Middle frontal gyrus (tissue), 1 donor: Measurements from ENCODE around the gene SF1.

Experiments
- DNase-seq: peaks from one replicate; pipeline ENCODE4 v3.0.0-alpha.2; 2015; ENCODE audit warnings: low spot score; ENCODE audit errors: extremely low spot score

Gene SF1

DNA sequence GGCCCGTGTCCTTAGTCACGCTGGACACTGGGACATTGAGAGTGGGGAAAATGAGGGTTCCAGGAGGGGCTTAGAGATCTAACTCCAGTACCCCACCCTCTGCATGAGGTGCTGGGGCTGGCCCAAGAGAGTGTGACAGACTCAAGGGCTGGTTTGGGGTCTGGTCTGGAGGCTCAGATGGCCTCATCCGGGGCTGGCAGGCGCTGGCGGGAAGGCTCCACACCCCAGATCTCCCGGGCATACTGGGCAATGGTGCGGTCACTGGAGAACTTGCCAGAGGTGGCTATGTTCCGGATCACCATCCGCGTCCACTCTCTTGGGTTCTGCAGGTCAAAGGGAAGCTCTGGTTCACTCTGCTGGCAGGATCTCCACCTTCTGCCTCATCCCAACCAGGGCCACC, 31.9 kb downstream of the SF1 start:
- no peak for DNase-seq

DNA sequence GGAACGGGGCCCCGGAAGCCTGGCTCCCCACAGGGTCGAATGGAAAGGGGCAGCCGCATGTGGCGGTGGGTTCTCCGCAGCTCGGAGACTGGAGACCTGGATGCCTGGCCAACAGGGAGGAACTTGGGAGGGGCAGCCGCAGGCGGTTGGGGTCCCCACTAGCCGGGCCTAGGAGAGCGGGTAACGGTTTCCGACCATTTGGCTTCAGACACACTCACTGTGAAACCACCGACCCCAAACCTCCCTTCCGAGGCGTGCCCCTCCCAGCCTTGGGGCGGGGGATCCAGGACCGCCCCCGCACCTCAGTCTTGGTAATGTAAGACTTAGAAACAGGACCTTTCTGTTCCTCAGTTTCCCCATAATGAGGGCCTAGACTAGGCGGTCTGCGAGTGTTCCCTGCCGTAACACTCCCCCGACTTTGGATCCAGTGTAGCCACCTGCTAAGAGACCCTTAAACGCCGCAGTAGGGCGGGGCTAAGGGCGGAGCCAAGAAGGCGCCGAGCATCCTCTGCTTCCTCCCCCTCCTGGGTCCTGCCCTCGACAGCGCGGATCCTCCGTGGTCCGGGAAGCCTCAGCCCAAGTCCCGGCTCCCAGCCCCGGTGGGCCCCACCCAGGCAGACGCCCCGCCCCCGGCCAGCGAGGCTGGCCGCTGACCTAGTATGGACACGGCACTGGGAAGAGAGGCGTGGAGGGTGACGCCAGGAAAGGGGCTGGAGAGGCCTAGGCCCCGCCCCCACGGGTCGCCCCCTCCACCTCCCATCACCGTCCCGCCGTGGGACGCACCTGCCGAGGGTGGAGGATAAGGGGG, 32.6 kb downstream of the SF1 start:
- no peak for DNase-seq

DNA sequence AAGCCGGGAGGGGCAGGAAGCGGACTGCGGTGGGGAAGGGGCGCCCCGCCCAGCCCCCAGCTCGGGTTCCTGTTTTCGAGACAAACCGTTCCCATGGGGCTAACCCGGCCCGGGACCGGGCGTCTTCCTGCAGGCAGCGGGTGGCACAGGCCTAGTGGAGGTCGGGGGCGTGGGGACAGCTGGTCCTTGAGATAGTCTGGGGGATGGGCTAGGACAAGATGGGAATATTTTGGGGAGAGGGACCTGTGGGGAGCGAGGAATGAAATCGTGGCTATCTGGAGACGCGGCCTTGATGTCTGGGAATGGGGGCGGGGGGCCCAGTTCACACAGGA, 33.2 kb downstream of the SF1 start:
- DNase-seq, result no peak

DNA sequence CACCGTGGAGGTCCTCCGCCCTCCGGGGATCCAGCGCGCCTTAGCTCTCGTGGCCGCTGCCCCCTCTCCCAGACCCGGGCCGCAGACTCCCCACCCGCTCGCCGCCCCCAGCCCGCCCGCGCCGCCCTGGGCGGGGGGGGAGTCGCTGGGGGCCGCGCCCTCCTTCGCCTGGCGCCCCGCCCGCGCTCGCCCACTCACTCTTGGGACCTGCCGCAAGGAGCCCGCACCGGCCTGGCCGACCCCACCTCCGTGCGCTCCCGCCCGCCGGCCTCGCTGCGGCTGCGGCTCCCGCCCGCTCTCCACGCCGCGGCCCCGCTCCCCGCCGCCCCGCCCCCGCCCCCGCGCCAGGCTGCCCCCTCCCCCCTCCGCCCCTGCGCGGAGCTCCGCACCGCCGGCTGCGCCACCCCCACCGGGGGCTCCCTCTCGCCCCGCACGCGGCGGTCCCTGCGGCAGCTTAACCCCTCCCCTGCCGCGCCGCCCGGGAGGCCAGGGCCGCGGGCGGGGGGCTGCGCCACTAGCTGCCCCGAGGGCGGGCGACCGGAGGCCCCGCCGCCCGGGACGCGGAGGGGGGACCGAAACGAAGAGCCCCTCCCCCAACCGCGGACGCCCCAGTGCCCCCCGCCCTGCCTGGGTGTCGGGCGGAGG, 33.7 kb downstream of the SF1 start:
- DNase-seq, result no peak

DNA sequence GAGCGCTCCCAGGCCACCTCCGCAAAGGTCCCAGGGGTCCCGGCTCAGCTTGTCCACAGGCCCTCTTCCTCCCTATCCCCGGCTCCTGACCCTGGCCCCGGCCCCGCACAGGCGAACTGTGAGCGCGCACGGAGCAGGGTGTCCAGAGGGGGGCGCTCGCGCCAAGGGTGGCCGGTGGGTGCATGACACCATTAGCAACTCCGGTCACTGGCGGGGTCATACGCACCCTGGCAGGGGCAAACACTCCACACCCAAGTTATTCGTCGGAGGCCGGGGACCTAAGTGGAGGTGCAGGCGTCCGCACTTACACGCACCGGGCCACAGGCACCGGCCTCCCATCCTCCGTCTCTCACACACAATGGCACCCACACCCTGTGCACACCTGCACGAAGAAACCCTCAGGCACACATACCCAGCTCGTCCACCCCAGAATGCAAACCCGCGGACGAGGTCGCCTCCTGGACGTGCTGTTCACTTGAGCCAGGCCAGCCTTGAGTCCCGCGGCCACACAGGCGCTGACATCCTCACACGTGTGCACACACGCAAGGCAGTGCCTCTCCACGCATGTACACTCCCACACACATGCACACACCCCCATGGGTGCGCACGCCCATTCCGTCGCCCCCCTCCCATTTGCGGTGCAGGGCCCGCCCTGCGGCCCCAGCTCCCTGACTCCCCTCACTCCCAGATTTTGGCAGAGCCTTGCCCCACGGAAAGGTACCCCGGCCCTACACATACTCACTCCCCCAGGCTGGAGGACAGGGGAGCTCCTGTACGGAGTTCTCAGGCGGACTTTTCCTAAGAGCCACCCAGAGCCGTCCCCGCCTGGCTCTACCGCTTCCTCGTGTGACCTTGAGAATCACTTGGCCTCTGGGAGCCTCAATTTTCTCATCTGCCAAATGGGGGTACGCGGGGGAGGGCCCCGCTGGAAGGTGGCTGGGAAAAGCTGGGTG, 34.5 kb downstream of the SF1 start, which contains the start of gene RASGRP2:
Gene RASGRP2 (minus strand): TSS at position 552 of the 953 bp plus-strand sequence. CDS start 1,276 bp downstream, outside the sequence.
- no peak for DNase-seq

DNA sequence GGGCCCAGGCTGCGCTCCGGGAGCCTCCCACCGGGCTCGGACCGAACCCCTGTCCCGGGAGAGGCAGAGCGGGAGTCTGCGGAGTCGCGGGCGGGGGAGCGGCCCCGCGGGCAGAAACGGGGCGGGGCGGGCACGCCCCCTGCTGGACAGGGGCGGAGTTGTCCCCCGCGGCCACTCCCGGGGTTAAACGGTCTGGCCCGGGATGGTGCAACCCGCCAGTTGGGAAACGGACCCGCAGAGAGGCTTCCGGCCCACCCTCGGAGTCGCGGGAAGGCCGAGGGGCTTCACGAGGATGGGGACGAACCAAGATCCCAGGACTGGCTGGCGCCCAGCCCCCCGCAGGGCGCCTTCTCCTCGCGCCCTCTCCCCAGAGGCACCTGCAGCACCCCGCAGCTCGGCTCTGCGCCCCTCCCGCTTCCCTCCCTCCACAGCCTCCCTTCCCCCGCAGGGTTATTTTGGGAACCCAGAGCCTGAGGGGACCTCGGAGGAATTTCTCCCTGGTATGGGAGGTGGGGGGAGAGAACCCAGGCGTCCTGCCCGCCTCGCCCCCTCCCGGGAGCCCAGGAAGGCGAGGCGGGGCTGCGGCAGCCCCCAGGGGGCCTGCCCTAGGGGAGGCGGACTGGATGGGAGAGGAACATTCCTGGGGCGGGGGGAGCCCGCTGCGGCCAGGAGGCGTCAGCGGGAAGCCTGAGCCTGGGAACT, 35.3 kb downstream of the SF1 start:
- no peak for DNase-seq

DNA sequence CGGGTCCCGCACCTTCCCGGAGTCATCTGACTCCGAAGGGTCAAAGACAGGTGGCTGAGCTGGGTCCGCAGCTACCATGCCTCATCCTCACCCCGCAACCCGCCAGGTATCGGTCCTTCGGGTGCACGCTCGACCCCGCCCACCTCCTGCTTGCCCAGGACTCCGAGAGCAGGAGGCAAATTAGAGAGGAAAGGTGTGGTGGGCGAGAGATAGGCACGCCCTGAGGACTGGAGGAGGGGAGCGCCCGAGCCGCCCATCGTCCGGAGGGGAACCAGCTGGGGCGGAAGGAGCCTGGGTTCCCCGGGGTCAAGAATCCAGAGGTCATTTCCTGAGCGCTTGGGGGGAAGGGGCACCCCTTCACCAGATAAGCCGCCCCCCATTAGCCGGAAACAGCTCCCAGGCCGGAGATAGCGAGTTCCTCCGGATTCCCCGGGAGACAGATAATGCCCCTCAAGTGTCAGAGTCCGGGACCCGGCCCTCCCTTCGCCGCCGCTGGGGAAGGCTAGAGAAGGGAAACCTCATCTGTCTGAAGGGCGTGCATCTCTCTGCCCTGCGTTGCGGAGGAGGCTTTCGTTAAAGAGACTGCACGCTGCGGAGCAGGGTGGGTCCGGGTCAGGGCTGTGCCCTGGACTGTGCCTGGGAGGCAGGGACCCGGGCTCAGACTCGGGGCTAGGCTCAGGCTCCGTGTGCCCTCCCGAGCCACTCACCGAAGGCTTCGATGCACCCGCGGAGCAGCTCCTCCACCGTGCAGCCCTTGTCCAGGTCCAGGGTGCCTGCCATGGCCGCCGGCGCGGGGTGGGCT, 36.1 kb downstream of the SF1 start:
- DNase-seq, result no peak

DNA sequence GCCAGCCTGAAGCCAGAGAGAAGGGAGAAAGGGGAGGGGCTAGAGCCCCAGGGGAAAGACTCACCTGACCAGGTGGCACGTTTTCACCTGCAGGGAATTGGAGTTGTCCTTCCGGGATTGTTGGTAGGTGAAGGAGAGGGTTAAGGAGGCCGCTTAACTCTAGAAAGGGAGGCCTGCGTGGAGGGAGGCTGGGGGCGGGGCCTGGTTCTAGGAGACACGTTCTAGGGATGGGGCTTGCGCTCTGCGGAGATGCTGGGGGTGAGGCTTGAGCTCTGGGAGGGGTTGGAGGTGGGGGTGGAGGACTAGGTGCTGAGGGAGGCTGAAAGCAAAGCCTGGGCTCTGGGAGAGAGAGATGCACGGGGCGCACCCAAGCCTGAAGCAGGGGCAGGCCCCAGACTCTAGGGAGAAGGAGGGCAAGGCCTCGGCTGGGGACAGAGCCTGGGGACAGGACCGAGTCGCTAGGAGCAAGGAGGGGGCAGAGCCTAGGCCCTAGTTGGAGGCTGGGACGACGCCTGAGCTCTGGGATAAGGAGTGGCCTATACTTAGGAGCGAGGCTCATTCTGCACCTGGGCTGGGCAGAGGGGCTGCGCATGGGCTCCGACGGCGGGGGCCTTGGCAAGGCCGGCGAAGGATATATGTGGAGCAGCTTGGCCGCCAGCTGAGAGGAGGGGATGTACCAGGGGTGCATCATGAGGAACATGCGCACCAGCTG, 36.8 kb downstream of the SF1 start:
- no peak for DNase-seq

DNA sequence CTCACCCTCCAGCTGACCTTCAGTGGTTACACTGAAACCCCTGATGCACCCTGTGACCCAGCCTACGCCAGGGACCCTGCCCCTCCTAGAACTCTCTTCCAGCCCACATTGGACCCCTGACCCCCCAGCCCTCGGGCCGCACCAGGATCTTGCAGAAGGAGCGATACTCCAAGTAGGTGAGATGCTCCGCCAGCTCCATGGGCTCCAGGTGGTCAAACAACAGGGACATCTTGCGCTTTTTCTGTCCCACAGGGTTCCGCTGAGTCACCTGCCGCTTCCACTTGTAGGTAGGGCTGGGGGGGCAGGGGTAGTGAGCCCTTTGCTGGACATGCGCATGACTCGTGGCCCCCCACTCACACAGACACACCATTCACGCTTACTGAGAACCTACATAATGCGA, 38.5 kb downstream of the SF1 start:
- DNase-seq, result no peak

DNA sequence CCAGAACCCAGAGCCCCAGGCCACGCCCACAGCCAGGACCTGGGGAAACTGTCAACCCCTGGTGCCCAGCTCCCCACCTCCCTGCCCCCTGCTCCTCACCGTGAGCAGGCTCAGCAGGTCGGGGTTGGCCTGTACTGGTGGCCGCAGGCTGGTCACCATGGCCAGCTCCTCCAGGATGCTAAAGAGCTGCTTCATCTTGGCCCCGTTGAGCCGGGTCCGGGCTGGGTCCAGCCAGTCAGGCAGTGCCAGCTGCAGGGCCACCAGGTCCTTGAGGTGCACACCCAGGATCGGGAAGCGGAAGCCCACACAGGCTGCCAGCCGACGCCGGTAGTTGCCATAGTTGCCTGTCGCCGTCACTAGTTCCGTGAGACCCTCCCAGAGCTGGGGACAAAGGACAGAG, 41.7 kb downstream of the SF1 start:
- no peak for DNase-seq

DNA sequence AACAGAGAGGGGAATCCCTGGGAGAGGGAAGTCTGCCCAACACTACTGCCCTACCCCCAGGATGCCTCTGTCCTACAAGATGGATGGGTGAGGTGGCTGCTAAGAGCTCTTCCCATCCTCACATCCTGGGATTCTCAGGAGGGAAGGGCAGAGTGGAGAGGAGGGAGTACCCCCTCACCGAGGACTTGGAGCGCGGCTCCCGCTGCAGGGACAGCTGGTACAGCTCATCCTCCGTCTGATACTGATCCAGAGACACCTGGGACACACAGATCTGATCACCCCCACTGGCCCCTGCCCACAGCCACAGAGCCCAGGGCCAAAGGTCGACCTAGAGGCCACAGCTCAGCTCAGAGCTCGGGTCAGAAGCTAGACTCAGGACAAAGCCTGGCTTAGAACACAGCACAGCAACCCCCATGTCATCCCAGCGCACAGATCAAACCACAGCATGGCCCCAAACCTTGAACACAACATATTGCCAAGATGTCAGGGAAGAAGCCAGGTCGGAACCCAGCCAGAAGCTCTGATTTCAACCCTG, 42.5 kb downstream of the SF1 start:
- no peak for DNase-seq

DNA sequence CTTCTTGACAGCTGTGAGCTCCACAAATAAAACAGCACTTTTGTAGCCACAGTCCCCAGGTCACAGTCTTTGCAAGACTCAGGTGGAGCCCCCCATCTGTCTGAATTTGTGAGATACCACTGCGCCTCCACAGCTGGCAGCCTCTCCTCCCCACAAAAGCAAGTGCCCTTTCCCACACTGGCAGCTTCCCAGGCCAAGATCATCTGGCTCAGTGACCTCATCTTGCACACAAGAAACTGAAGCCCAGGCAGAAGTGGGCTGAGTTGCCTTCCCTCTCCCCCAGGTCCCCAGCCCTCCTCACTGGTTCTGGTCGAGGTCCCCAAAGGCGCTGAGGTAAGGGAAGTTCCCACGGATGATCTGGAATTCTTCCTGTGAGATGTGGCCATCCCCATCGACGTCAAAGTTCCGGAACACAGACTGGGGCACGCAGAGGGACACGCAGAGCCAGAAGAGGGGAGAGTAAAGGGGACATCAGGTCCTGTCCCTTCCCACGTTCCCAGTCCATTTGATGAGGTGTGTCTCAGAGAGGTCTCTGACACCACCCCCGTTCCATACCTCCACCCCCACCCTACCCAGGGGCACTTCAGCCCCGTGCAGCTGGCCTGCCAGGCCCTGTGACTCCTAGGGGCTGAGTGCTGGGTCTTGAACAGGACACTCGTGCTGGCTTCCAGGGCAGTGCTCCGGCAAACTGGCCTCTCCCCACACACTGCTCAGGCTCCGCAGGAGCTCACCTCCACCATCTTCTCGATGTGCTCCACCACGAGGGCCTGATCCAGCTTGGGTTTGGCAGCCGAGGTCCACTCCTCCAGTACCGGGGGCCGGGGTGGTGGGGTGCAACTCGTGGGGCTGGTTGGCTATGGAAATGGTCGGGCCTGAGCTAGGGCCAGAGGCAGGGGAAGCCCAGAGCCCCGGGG, 43.3 kb downstream of the SF1 start:
- DNase-seq, result no peak

DNA sequence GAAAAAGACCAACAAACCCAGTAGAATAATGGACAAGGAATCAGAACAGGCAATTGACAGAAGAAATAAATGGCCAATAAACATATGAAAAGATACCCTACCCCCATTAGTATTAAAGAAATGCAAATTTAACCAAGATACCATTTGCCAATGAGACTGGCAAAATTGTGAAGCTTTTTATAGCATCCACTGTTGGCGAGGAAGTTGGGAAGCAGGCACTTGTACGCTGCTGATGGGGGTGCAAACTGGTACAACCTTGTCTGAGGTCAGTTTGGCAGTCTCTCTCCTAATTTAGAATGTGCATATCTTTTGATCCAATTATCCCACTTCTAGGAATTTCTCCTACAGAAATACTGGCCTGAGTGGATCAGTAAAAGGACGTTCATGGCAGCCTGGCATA, 46.7 kb downstream of the SF1 start:
- DNase-seq, result no peak

DNA sequence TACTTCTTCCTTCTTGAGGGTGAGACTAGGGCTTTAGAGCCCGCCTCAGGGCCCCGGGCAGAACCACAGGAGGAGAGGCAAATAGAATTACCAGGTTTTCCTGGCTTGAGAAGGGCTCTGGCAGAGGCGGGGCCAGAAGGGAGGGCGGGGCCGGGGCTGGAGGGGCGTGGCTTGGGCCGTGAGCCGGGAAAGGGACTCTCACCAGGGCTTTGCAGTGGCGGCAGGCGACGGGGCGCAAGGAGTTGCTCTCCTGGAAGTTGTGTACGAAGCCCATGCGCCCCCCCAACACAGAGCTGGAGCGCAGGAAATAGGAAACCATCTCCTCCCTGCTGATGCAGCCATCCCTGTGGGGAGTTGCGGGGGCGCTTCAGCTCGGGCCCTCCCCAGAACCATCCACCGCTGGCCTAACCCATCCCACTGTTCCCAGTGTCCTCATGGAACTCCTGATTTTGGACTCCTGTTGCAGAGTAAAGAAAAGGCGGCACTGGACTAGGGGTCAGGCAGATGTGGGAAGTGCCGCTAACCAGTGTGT, 48.4 kb downstream of the SF1 start:
- no peak for DNase-seq

DNA sequence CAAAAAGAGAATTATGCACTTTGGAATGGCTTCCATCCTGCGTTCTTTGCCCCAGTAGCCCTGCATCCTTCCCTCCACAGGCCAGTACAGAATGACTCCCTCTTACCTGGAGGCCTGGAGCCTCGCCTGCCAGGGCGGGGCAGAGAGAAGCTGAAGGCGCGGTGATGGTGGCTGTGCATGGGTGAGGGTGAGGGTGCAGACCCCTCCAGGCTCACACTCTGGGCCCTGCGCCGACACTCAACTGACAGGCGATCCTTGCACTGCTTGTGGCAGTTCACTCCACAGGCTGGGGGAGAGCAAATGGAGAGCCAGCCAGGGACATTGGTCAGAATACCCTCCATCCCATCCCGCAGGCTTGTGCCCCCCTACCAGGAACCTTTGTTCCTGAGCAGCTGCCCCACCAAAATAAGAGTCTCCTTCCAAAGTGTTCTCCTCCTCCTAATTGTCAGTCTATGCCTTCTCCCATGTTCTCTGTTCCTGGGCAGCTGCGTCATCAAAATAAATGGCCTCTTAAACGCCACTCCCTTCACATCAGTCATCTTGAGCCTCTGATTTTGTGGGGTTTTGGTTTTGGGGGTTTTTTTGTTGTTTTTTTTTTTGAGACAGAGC, 49.5 kb downstream of the SF1 start:
- no peak for DNase-seq

DNA sequence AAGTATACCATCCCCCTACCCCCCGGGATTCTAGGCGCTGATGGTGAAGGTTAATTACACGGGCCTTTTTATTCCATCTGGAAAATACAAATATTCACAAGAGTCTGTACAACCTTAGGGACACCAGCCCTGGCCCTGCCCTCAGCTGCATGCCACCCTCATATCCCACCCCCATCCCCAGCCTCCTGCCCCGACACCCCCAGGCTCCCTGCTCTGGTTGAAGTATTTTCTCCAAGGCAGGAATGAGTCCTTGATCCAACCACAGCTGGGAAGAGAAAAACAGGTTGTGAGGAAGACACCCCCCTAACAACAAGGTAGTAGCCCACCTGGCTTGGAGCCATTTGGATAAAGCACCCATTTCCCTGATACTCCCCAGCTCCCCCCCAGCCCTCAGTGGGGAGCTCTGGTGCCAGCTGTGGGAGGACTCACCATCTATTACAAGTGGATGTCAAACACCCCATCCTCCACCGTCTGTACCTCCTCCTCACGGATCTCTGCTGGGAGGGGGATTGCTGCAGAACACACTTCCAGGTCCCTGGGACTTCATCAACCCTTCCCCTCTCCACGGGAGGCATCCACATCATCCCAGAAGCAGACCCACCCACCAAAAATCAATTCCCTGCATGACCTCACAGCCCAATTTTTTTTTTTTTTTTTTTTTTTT, 51.3 kb downstream of the SF1 start:
- no peak for DNase-seq

DNA sequence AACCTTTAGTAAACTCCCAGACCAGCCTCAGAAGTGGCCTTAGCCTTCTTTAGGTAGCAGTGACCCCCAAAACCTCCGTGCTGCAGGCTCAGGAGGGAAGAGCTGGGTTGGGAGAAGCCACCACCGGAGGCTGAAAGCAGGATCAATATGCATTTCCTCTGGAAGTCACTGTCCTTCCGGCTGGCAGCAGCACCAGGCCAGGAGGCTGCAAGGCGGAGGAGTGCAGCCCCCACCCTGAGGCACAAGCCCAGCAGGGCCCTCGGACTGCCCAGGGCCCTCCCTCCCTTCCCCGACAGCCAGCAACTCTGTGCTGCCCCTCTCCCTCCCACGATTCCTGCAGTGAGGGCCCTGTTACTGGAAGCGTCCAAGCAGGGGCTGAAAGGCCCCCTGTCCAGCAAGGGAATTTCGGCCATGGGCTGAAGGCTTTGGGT, 52.1 kb downstream of the SF1 start:
- no peak for DNase-seq
